ENCODE results near the gene RHOD. TPM values are rescaled to one million over a fixed set of nuclear protein-coding genes. Genes with fewer than 3 reads are reported as not detected.

RHOD gene
- total RNA-seq, 1 donor from 2014 or later, result 12.2 TPM

GRCh38 chr11:67054346-67054835 is 2.3 kb upstream of the RHOD start:
- Histone ChIP-seq H3K4me3 (no peak overlapping the region), H3K27me3 (ENCODE audit: low read depth) (peaks cover 10% of the 10 kb centered on the region), H3K4me1 (peaks cover 30% of the 10 kb centered on the region), H3K9me3 (no peaks in the 10 kb centered on the region), H3K27ac (no peak overlapping the region), H3K36me3 (no peaks in the 10 kb centered on the region)
- no peak for DNase-seq
- ATAC-seq, result no peak
- TF ChIP-seq CTCF (IDR thresholded peaks at IDR 0.05), result no peak
- intact Hi-C loops (cut with DNase I), result no loop called here

GRCh38 chr11:67054836-67055523 is 1.7 kb upstream of the RHOD start:
- ATAC-seq, result peak; percentile 69 to 80
- H3K4me3 ChIP-seq, result no peak overlapping the region
- H3K4me1 ChIP-seq, result peaks cover 30% of the 10 kb centered on the region
- DNase-seq, result peak; percentile 78
- peaks cover 10% of the 10 kb centered on the region for H3K27me3 ChIP-seq (ENCODE audit: low read depth)
- H3K9me3 ChIP-seq, result no peaks in the 10 kb centered on the region
- H3K27ac ChIP-seq, result peak overlapping the region; percentile 77
- intact Hi-C loops (cut with DNase I), result no loop called here
- no peak for TF ChIP-seq CTCF (IDR thresholded peaks at IDR 0.05)
- H3K36me3 ChIP-seq, result no peaks in the 10 kb centered on the region

- DNase-seq, result no peak
- peak overlapping the region; percentile 77 for H3K27ac ChIP-seq
- peak overlapping the region; percentile 72 for H3K4me3 ChIP-seq
- ATAC-seq, result peak; percentile 57 to 62
- no peaks in the 10 kb centered on the region for H3K36me3 ChIP-seq
- no peaks in the 10 kb centered on the region for H3K9me3 ChIP-seq
- intact Hi-C loops (cut with DNase I), result no loop called here
- H3K27me3 ChIP-seq (ENCODE audit: low read depth), result peaks cover 10% of the 10 kb centered on the region
- H3K4me1 ChIP-seq, result peaks cover 30% of the 10 kb centered on the region
- no peak for TF ChIP-seq CTCF (IDR thresholded peaks at IDR 0.05)
These were observed 835 bp upstream of the RHOD start for GRCh38 chr11:67055812-67056211.

GRCh38 chr11:67057205-67057672 is 592 bp downstream of the RHOD start:
- peaks cover 10% of the 10 kb centered on the region for H3K27me3 ChIP-seq (ENCODE audit: low read depth)
- H3K36me3 ChIP-seq, result no peaks in the 10 kb centered on the region
- no peak for TF ChIP-seq CTCF (IDR thresholded peaks at IDR 0.05)
- peaks cover 30% of the 10 kb centered on the region for H3K4me1 ChIP-seq
- no peaks in the 10 kb centered on the region for H3K9me3 ChIP-seq
- DNase-seq (no peak), ATAC-seq (peak in 1 of 2 donors; percentile 13)
- peak overlapping the region; percentile 77 for H3K27ac ChIP-seq
- intact Hi-C loops (cut with DNase I), result no loop called here
- peak overlapping the region; percentile 72 for H3K4me3 ChIP-seq

GRCh38 chr11:67058506-67058905 is 1.9 kb downstream of the RHOD start:
- H3K4me3 ChIP-seq, result no peak overlapping the region
- H3K9me3 ChIP-seq, result no peaks in the 10 kb centered on the region
- peaks cover 10% of the 10 kb centered on the region for H3K27me3 ChIP-seq (ENCODE audit: low read depth)
- no peak overlapping the region for H3K27ac ChIP-seq
- no peak for TF ChIP-seq CTCF (IDR thresholded peaks at IDR 0.05)
- H3K36me3 ChIP-seq, result no peaks in the 10 kb centered on the region
- no peak for DNase-seq
- intact Hi-C loops (cut with DNase I), result no loop called here
- ATAC-seq, result no peak
- H3K4me1 ChIP-seq, result peaks cover 30% of the 10 kb centered on the region
